Activated B cell treated with CpG ODN at 0.5 μM for 24 hours (primary cell): ENCODE results near the gene TPTE. TPM values are rescaled to one million over a fixed set of nuclear protein-coding genes. Genes with fewer than 3 reads are reported as not detected.
"Not testable (repeated sequence)": the region's sequence is repeated elsewhere in the genome, so short reads cannot be mapped to it uniquely, and the experiment has no call there.

Experiments used
- ATAC-seq: fragments of 200-7000 bp; cut with Tn5 transposase; one replicate; pipeline ENCODE4 v1.10.0; 2021; ENCODE audit warnings: low read depth, mild to moderate bottlenecking, moderate library complexity
- CTCF ChIA-PET: fragments of 350-600 bp; sonication (Branson Sonifier 250); formaldehyde crosslinking; loops from one replicate; lab custom pipeline; 2021; ENCODE audit warnings: antibody characterized with exemption; lab: Charles Lee
- POLR2A ChIA-PET: fragments of 350-600 bp; sonication (Branson Sonifier 250); formaldehyde crosslinking; loops from one replicate; lab custom pipeline; 2021; ENCODE audit warnings: antibody characterized with exemption; lab: Charles Lee
- DNase-seq: peaks from one replicate; pipeline ENCODE4 v3.0.0; 2022
- H3K27ac Mint-ChIP-seq: one replicate; pipeline ENCODE4 v1.8.0; 2020; ENCODE audit warnings: mixed read lengths
- H3K27me3 Mint-ChIP-seq: one replicate; pipeline ENCODE4 v1.8.0; 2021; ENCODE audit warnings: mixed read lengths
- H3K36me3 Mint-ChIP-seq: one replicate; pipeline ENCODE4 v1.8.0; 2021; ENCODE audit warnings: low read depth, mixed read lengths
- H3K4me1 Mint-ChIP-seq: one replicate; pipeline ENCODE4 v1.8.0; 2021; ENCODE audit warnings: mixed read lengths
- H3K4me3 Mint-ChIP-seq: one replicate; pipeline ENCODE4 v1.8.0; 2020; ENCODE audit warnings: mild to moderate bottlenecking, mixed read lengths
- H3K9me3 Mint-ChIP-seq: one replicate; pipeline ENCODE4 v1.8.0; 2020; ENCODE audit warnings: mixed read lengths
- intact Hi-C: fragments of 100-400 bp; cut with micrococcal nuclease; formaldehyde crosslinking; loops from one replicate; pipeline ENCODE4 v1.15.1; 2024
- total RNA-seq: library from RNA; stranded (reverse); gene quantifications from 2 replicates; pipeline ENCODE4 v1.2.3, GENCODE V29; 2022
- TF ChIP-seq, protein P1 (sequence below): fragments of 200-600 bp; IDR thresholded peaks from one replicate; pipeline ENCODE4 v1.8.0; 2022; ENCODE audit warnings: antibody characterized with exemption, mild to moderate bottlenecking

The TPTE gene
- total RNA-seq, 1 donor from 2014 or later, result not detected

DNA sequence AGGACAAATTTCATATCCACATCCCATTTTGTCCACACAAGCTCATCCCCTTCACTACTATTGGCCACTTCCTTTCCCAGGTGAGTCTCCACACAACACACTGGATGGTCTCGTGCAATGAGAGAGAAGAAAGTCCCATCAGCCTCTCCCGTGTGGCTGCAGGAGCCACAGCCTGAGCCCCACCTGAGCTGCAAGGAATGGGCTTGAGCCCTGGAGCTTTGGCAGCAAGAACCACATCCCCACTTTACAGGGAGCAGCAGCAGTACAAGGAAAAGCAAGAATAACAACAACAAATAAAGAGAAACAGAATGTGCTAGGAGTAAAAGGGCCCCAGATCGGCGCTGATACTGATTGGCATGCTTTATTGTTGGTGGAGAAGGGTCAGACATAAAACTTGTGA is 117.7 kb downstream of the TPTE start:
- H3K9me3 Mint-ChIP-seq, result no peaks in the 10 kb centered on the region
- ATAC-seq (no peak), DNase-seq (no peak)
- ChIA-PET POLR2A (no interaction called here), CTCF (no interaction called here)
- no peaks in the 10 kb centered on the region for H3K36me3 Mint-ChIP-seq
- no peak overlapping the region for H3K4me3 Mint-ChIP-seq
- intact Hi-C loops, result no loop called here
- no peaks in the 10 kb centered on the region for H3K27me3 Mint-ChIP-seq
- TF ChIP-seq, protein P1, sequence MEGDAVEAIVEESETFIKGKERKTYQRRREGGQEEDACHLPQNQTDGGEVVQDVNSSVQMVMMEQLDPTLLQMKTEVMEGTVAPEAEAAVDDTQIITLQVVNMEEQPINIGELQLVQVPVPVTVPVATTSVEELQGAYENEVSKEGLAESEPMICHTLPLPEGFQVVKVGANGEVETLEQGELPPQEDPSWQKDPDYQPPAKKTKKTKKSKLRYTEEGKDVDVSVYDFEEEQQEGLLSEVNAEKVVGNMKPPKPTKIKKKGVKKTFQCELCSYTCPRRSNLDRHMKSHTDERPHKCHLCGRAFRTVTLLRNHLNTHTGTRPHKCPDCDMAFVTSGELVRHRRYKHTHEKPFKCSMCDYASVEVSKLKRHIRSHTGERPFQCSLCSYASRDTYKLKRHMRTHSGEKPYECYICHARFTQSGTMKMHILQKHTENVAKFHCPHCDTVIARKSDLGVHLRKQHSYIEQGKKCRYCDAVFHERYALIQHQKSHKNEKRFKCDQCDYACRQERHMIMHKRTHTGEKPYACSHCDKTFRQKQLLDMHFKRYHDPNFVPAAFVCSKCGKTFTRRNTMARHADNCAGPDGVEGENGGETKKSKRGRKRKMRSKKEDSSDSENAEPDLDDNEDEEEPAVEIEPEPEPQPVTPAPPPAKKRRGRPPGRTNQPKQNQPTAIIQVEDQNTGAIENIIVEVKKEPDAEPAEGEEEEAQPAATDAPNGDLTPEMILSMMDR, result no peak
- H3K27ac Mint-ChIP-seq, result no peak overlapping the region
- no peaks in the 10 kb centered on the region for H3K4me1 Mint-ChIP-seq

DNA sequence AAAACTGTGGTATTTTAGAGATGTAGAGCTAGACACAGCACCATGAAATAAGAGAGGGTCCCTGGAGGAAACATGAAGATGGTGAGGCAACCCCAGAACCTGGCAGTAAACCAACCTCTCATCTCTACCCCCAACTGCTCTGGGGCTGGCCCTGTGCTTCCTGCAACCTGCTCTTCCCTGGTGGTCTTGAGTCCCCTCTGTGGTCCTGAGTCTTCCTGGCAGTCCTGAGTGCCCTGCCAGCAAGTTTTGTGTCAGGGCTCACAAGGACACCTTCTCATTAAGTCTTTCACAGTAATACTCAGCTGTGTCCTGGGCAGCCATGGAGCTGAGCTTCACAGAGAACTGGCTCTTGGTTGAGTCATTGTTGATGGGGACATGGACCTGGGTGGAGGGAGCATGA is 118.4 kb downstream of the TPTE start:
- H3K27ac Mint-ChIP-seq, POLR2A ChIA-PET, DNase-seq, H3K27me3 Mint-ChIP-seq, H3K4me1 Mint-ChIP-seq, CTCF ChIA-PET, intact Hi-C loops, H3K4me3 Mint-ChIP-seq, H3K9me3 Mint-ChIP-seq, ATAC-seq, H3K36me3 Mint-ChIP-seq: not testable (repeated sequence)

DNA sequence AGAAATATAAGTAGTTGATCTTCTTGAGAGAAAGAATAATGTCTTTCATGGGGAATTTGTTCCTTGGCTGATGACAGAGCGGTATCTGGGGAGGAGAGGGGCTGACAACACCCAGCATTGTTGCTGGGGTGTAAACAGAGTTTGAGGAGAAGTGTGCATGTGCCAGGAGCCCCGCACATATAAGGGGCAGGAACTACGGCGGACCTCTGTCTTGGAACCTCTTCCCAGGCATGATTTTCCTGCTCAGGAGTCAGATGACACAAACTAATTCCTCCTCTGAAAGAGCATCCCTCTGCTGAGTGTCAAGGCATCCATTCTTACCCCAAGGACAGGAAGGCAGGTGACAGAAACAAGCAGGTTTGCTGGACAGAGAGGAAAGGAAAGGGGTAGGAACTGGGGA is 119.1 kb downstream of the TPTE start:
- no peaks in the 10 kb centered on the region for H3K27me3 Mint-ChIP-seq
- no peak overlapping the region for H3K4me3 Mint-ChIP-seq
- intact Hi-C loops, result no loop called here
- H3K4me1 Mint-ChIP-seq, result no peaks in the 10 kb centered on the region
- ATAC-seq (no peak), DNase-seq (no peak)
- no peak overlapping the region for H3K27ac Mint-ChIP-seq
- POLR2A ChIA-PET, result no interaction called here
- H3K9me3 Mint-ChIP-seq, result no peaks in the 10 kb centered on the region
- CTCF ChIA-PET, result no interaction called here
- no peaks in the 10 kb centered on the region for H3K36me3 Mint-ChIP-seq
- TF ChIP-seq, protein P1, result no peak

DNA sequence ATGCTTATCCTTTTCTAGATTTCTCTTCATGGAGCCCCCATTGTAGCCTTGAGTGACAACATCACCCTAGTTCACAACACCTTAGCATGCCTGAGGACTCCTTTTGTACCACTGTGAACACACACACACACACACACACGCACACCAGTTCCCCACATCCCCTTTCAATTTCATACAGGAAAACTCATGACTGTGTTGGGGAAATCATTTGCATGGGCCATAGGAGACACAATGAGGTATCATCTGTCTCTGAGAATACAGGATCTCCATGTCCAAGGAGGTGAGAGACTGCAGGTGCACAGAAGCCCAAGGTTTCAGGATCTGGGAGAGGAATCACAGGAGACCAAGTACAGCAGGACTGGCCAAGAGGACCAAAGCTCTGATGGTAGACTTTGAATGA is 119.7 kb downstream of the TPTE start:
- ChIA-PET POLR2A (no interaction called here), CTCF (no interaction called here)
- TF ChIP-seq, protein P1, result no peak
- no peak overlapping the region for H3K27ac Mint-ChIP-seq
- H3K27me3 Mint-ChIP-seq, result no peaks in the 10 kb centered on the region
- H3K4me1 Mint-ChIP-seq, result no peaks in the 10 kb centered on the region
- ATAC-seq (no peak), DNase-seq (no peak)
- H3K9me3 Mint-ChIP-seq, result no peaks in the 10 kb centered on the region
- no peak overlapping the region for H3K4me3 Mint-ChIP-seq
- intact Hi-C loops, result no loop called here
- H3K36me3 Mint-ChIP-seq, result no peaks in the 10 kb centered on the region

DNA sequence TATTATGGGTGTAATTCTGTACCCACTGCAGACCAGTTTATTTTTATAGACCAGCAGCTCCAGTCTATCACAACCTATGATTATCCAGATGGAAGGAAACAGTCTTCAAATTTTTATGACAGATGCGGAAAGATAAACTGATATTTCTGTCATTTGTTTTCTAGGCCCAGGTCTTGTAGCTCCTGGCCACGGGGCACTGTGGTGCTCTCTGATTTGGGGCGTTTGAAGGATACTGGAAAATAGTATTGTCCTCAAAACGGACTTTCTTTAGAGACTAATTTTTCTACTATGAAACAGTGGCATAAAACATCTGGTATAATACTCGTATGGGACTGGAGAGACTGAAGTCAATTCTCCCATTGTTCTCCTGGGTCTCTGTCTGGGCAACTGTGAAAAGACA is 124.3 kb downstream of the TPTE start:
- H3K36me3 Mint-ChIP-seq, POLR2A ChIA-PET, H3K4me3 Mint-ChIP-seq, H3K4me1 Mint-ChIP-seq, intact Hi-C loops, H3K9me3 Mint-ChIP-seq, CTCF ChIA-PET, H3K27ac Mint-ChIP-seq, ATAC-seq, H3K27me3 Mint-ChIP-seq, DNase-seq: not testable (repeated sequence)

DNA sequence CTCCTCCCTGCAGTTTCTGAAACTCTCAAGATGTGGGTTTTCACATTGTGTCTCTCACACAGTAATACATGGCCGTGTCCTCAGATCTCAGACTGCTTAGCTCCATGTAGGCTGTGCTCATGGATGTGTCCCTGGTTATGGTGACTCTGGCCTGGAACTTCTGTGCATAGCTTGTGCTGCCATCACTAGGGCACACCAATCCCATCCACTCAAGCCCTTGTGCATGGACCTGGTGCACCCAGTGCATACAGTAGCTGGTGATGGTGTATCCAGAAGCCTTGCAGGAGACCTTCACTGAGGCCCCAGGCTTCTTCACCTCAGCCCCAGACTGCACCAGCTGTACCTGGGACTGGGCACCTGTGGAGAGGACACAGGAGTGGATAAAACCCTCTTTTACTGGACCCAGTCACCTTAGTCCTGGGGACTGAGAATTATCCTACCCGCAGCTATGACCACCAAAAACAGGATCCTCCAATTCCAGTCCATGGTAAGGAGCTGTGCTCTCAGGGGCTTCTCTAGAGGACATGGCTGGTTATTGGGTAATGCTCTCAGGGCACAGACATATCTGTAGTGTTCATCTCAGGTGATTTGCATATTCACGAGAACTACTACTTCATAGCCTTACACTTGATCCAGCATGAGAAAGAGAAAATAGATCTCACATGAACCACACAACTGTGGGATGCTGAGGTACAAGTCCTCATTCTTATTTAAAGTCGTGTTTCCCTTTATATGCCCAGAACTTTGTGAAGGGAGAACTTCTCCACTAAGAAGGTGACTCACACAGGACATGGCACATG is 128.2 kb downstream of the TPTE start:
- CTCF ChIA-PET, POLR2A ChIA-PET, H3K9me3 Mint-ChIP-seq, DNase-seq, H3K4me3 Mint-ChIP-seq, H3K27ac Mint-ChIP-seq, H3K36me3 Mint-ChIP-seq, ATAC-seq, intact Hi-C loops, H3K4me1 Mint-ChIP-seq, H3K27me3 Mint-ChIP-seq: not testable (repeated sequence)

DNA sequence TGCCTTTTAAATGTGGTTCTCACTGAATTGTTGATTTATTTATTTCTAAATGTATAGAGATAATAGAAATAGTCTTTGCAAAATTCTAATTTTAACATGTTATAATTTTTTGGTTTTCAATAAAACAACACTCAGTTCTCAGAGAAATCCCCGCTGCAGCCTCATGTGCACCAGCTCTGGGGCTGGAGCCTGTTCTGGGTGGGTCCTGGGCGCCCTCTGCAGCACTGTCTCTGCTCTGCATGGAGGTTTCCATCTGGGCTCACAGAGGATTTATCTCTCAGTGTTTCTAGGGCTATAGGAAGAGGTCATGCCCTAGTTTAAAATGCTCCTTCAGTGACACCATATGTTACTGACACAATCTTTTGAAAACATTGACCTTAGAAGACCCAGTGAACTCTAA is 128.9 kb downstream of the TPTE start:
- H3K4me3 Mint-ChIP-seq, H3K4me1 Mint-ChIP-seq, ATAC-seq, H3K9me3 Mint-ChIP-seq, H3K27ac Mint-ChIP-seq, H3K27me3 Mint-ChIP-seq, POLR2A ChIA-PET, intact Hi-C loops, DNase-seq, H3K36me3 Mint-ChIP-seq, CTCF ChIA-PET: not testable (repeated sequence)
